Hypothalamus (tissue), 51 donors: ENCODE results near the gene SCART1.

ENCODE experiments used
- DNase-seq, 51 donors: peaks; one replicate each; lab custom pipeline; 2025; lab: John Stamatoyannopoulos, UW

The SCART1 gene

GRCh38 chr10:133454204-133454893 lies 604 bp downstream of the SCART1 start:
- no peak for DNase-seq

DNA sequence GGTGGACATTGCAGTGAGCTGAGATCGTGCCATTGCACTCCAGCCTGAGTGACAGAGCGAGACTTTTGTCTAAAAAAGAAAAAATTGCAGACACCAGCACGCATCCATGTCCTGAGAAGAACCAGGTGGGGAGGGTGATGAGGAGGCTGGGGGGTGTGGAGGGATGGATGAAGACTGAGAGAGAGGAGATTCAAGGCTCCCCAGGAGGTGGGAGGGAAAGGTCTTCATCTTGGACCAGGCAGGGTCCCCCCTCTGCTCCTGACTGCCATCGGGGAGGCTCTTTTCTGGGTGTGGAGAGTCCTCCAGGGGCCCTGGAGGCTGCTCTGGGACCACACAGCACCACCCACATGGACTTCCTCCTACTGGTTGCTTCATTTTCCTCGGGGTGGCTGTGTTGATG lies 1.5 kb downstream of the SCART1 start:
- DNase-seq = no peak

GRCh38 chr10:133455611-133456031 lies 1.9 kb downstream of the SCART1 start:
- no peak for DNase-seq

- DNase-seq = no peak
These were observed 2.6 kb downstream of the SCART1 start for GRCh38 chr10:133456041-133456951.

DNA sequence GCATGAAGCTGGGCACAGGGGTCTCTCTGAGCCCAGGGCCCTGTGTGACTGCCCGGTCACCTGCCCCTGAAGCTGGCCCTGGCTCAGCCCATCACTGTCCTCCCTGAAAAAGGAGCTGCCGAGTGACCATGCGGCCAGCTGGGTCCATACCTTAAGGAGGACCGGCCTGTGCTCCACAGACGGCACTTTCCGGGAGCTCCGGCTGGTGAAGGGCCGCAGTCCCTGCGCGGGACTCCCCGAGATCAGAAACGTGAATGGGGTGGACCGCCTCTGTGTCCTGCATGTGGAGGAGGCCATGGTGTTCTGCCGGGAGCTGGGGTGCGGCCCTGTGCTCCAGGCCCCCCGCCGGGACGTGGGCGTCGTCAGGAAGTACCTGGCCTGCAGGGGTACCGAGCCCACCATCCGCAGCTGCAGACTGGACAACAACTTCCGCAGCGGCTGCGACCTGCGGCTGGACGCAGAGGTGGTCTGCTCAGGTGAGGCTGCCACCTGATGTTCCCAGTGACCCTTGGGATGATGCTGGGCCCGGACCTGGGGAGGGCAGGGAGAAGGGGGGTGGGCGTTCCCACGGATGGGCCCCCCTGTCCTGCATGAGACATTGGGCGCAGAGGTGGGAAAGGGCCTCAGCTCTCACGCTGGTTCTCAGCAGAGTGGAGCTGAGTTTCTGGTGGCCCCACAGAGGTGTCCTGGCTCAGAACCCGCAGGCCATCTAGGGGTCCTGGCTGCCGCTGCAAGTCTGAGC lies 3.5 kb downstream of the SCART1 start:
- no peak for DNase-seq

- no peak for DNase-seq
These were observed 4.4 kb downstream of the SCART1 start for GRCh38 chr10:133458021-133458709.

DNA sequence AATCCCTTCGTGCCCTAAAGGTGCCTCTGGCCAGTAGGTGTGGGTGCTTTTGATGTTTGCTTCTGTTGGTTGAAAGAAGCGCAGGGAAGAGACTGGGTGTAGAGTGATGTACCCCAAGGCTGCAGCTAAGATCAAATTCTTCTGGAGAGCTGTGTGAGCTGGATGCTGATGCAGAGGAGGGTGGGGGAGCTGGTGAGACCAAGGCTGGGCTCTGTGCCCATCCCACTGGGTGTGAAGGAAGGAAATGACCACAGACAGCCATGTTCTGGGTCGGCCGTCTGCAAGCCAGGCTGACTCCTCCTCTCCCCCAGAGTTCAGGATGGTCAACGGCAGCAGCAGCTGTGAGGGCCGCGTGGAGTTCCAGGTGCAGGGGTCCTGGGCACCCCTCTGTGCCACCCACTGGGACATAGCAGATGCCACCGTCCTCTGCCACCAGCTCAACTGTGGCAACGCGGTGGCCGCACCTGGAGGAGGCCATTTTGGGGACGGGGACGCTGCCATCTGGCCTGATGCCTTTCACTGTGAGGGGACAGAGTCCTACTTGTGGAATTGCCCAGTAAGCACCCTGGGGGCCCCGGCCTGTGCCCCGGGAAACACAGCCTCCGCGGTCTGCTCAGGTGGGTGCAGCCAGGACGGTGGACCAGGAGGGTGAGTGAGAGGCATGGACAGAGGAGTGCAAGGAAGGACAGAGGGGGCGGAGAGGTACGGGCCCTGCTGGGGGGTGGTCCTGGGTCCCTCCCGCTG lies 5.1 kb downstream of the SCART1 start:
- no peak for DNase-seq

DNA sequence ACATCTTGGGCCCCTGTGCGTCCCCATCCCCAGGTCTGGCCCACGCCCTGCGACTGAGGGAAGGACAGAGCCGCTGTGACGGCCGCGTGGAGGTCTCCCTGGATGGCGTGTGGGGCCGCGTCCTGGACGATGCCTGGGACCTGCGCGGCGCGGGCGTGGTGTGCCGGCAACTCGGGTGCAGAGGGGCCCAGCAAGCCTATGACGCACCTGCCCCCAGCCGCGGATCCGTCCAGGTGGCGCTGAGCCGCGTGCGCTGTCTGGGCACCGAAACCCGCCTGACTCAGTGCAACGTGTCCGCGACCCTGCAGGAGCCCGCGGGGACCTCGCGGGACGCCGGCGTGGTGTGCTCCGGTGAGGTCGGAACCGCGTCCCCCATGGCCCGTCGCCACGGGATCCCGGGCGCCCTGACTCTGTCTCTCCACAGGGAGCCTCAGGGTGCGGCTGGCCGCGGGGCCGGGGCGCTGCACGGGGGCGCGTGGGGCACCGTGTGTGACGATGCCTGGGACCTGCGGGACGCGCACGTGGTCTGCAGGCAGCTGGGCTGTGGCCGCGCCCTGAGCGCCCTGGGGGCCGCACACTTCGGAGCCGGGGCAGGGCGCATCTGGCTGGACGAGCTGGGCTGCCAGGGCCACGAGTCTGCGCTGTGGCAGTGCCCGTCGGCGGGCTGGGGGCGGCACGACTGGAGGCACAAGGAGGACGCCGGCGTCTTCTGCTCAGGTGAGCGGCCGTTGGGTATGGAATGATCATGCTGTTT lies 5.9 kb downstream of the SCART1 start:
- DNase-seq = no peak

DNA sequence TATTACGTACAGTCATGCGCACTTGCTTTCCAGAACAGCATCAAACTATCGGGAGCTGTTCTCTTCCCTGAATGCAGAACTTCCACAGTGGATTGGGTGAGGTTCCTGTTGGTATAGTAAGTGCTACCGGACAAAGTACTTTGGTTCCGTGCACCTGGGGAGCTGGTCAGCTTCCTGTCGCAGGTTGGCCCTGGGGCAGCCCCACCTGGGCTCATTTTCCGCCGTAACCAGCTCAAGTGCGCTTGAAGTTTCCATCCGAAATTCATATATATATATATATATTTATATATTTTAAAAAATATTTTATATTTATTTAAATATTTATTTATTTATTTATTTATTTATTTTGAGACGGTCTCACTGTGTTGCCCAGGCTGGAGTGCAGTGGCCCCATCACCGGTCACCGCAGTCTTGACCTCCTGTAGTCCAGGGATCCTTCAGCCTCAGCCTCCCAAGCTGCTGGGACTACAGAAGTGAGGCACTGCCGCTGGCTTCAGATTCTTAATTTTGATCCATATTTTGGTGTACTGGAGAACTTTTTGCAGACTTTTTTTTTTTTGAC lies 6.5 kb downstream of the SCART1 start:
- DNase-seq = no peak

- no peak for DNase-seq
These were observed 7.3 kb downstream of the SCART1 start for GRCh38 chr10:133461027-133461426.

DNA sequence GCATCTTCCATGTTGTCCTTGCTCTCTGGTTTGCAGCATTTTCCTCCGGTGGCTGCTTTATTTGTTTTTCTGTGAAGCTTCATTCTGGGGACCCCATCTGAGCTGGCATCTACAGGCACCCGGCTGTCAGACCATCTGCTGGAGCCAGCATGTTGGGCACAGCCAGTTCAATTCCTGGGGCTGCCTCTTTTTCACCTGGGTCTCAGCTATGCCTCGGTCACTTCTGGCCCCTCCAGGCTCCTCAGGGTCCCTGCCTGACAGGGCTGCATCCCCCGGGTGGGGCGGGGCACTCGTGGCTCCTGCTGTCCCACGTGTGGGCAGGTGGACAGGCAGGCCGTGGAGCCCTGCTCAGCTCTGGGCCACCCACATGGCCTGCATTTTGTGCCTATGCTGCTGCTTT lies 8.1 kb downstream of the SCART1 start:
- no peak for DNase-seq

DNA sequence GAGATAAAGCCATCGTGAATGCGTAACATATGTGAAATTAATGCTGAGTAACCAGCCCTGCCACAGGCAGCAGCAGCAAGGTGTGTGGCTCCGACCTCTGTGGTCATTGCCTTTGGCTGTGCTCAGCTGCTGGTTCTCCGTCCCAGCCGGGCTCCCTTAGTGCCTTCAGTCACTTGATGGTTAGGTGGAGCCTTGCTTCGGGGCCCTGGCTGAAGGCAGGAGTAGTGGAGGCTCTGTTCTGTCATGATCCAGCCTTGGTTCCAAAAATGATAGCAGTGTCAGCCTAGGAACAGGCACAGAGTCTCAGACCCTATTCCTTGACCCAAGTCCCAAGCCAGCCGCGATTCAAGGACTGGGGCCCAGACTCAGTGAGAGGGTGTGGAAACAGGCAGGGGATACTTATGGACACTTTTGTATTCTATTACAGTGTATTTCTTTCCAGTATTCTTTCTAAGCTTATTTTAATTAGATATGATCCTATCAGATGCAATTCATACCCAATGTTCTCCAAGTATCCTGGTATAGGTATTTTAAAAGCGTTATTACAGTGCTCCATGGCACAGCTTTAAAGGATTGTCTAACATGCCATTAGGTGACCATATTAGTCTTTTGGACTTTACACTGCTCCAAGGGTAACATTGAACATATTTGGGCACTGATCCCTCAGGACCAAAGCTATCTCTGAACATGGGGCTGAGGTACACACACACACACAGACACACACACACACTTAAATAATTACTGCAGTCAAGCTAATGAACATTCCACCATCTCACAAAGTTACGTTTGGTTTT lies 9.0 kb downstream of the SCART1 start:
- DNase-seq = no peak

- DNase-seq = no peak
These were observed 10.9 kb downstream of the SCART1 start for GRCh38 chr10:133464582-133465031.

- no peak for DNase-seq
These were observed 11.6 kb downstream of the SCART1 start for GRCh38 chr10:133465191-133465949.

DNA sequence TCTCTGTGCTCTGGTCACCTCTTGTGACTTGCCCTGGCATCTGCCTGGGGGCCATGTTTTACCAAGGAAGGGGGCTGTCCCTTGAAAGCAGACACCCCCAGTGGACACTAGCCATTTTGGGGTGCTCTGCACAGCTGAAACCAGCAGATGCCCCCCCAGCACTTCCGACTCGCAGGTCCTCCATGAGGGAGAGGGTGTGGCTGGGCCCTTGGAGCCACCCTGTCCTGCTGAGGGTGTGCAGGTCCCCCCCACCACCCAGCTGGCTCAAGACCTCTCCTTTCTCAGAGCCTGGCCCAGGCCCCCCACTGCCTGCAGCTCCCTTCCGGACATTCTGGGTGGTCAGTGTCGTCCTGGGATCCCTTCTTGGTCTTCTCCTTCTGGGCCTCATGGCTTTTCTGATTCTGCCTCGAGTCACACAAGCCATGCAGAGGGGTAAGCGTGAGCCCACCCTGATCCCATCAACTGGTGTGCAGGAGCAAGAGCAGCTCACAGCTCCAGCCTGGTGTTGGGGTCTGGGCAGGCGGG lies 12.3 kb downstream of the SCART1 start:
- no peak for DNase-seq

DNA sequence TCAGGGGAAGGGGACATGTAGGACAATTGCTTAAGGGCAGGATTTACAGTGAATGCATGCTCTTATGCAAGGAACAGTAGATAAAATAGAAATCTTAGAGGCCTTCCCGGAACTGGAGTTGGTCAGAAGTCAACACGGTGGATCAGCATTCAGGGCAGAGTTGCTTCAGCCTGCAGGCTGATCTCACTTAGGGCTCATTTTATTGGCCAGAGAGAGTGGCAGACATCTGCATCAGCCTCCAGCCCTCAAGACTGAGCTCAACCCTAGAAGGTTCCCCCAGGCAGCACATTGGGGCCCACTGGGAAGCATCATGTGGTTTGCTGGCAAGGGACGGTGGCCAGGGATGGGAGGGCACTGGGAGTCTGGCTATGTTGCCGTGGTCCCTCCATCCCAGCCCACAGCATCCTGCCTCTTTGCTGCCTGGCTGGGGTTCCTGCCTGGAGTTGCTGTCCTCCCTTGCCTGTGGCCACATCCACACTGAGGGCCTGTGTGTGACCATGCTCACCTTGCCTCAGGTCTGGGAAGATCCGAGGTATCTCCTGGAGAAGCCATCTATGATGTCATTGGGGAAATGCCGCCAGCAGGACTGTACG lies 13.0 kb downstream of the SCART1 start:
- DNase-seq = no peak
